K562 (cell line): ENCODE results near the gene AHNAK. TPM values are rescaled to one million over a fixed set of nuclear protein-coding genes. Genes with fewer than 3 reads are reported as not detected.
A peak's percentile ranks its signal among the peaks of the same experiment; 100 is the strongest.

Source experiments
- ARHGAP35 ChIP-seq: fragments of 450-650 bp; IDR thresholded peaks from 2 replicates; pipeline ENCODE4 v1.6.1; 2018; ENCODE audit not compliant: partially characterized antibody
- ARID3A ChIP-seq: IDR thresholded peaks from 2 replicates; pipeline ENCODE4 v1.6.1; 2012; ENCODE audit warnings: low read depth, low read length, improper control_type of control experiment, borderline replicate concordance
- ATF2 ChIP-seq: sonication (generic); formaldehyde crosslinking; IDR thresholded peaks from 2 replicates; pipeline ENCODE4 v1.8.1; 2022; ENCODE audit warnings: missing genetic modification reagents
- BHLHE40 ChIP-seq: IDR thresholded peaks from 2 replicates; pipeline ENCODE4 v1.6.1; 2011; ENCODE audit warnings: low read length, improper control_type of control experiment
- CBFB ChIP-seq: sonication (generic); formaldehyde crosslinking; IDR thresholded peaks from 2 replicates; pipeline ENCODE4 v1.4.0; 2020; ENCODE audit warnings: mild to moderate bottlenecking, missing genetic modification reagents
- CBX1 ChIP-seq: sonication (generic); IDR thresholded peaks from 2 replicates; pipeline ENCODE4 v1.6.1; 2016; ENCODE audit warnings: antibody characterized with exemption, low read depth, mild to moderate bottlenecking
- CREB3L1 ChIP-seq: fragments of 450-650 bp; IDR thresholded peaks from 2 replicates; pipeline ENCODE4 v1.6.1; 2014; ENCODE audit warnings: low read depth, mild to moderate bottlenecking, moderate library complexity, borderline replicate concordance
- E2F5 ChIP-seq: sonication (generic); formaldehyde crosslinking; IDR thresholded peaks from 2 replicates; pipeline ENCODE4 v1.8.0; 2022; ENCODE audit warnings: mild to moderate bottlenecking, missing genetic modification reagents
- EWSR1 ChIP-seq: fragments of 450-650 bp; IDR thresholded peaks from 2 replicates; pipeline ENCODE4 v1.6.1; 2018; ENCODE audit warnings: borderline replicate concordance, mild to moderate bottlenecking, low read depth, moderate library complexity; ENCODE audit not compliant: partially characterized antibody
- MAFK ChIP-seq: IDR thresholded peaks from 2 replicates; pipeline ENCODE4 v1.6.1; 2011; ENCODE audit warnings: low read length, improper control_type of control experiment
- MEF2A ChIP-seq: IDR thresholded peaks from 2 replicates; pipeline ENCODE4 v1.6.1; 2011; ENCODE audit warnings: low read depth, mild to moderate bottlenecking, low read length, moderate library complexity; ENCODE audit not compliant: control insufficient read depth
- PKNOX1 ChIP-seq: fragments of 450-650 bp; IDR thresholded peaks from 2 replicates; pipeline ENCODE4 v1.6.1; 2016
- PURB ChIP-seq: sonication (generic); formaldehyde crosslinking; IDR thresholded peaks from 2 replicates; pipeline ENCODE4 v1.9.0; 2021; ENCODE audit warnings: low read depth, mild to moderate bottlenecking, missing genetic modification reagents
- RAD51 ChIP-seq: fragments of 450-650 bp; IDR thresholded peaks from 2 replicates; pipeline ENCODE4 v1.7.1; 2016; ENCODE audit warnings: low read depth, mild to moderate bottlenecking, borderline replicate concordance
- RBM39 ChIP-seq: fragments of 200-400 bp; formaldehyde crosslinking; optimal IDR thresholded peaks from 2 replicates; pipeline ENCODE3; 2018; ENCODE audit warnings: low read depth, low read length
- STAT5A ChIP-seq: IDR thresholded peaks from 2 replicates; pipeline ENCODE4 v1.6.1; 2012; ENCODE audit warnings: low read length, inconsistent platforms, borderline replicate concordance
- SUPT5H ChIP-seq: fragments of 450-650 bp; IDR thresholded peaks from 2 replicates; pipeline ENCODE4 v1.6.1; 2016
- TOE1 ChIP-seq, 2 experiments: fragments of 450-650 bp in 1 of 2; sonication (generic) in 1 of 2; formaldehyde crosslinking in 1 of 2; IDR thresholded peaks; 2 replicates each; pipeline versions ENCODE4 v1.7.1 to v1.8.0; 2016 to 2022; ENCODE audit warnings: borderline replicate concordance in 2 of 2, mild to moderate bottlenecking in 2 of 2, antibody characterized with exemption in 1 of 2, inconsistent platforms in 1 of 2, low read depth in 1 of 2, missing genetic modification reagents in 1 of 2, moderate library complexity in 1 of 2
- ZNF282 ChIP-seq: sonication (generic); formaldehyde crosslinking; IDR thresholded peaks from 2 replicates; pipeline ENCODE4 v1.8.1; 2023; ENCODE audit warnings: missing genetic modification reagents
- ZNF699 ChIP-seq: fragments of 250-450 bp; sonication (Bioruptor Pico); IDR thresholded peaks from 2 replicates; pipeline ENCODE4 v1.8.0; 2021; ENCODE audit warnings: mild to moderate bottlenecking, moderate library complexity; ENCODE audit not compliant: insufficient replicate concordance
- ZNF79 ChIP-seq: fragments of 250-450 bp; sonication (Bioruptor Pico); IDR thresholded peaks from 2 replicates; pipeline ENCODE4 v1.4.0; 2020; ENCODE audit warnings: low read depth, mild to moderate bottlenecking, moderate library complexity
- polyA plus RNA-seq, 8 experiments: library from polyadenylated mRNA; depleted of rRNA in 4 of 8; stranded (reverse) in 5 of 8; unstranded in 3 of 8; fragments of >200 nt; fragmentation: Nextera tagmentation in 2 of 8; fragmentation: Illumina TruSeq in 1 of 8; extraction: Ambion mirVana in 2 of 8; extraction: Trizol in 1 of 8; gene quantifications; 2 replicates each; pipeline versions ENCODE4 v1.2.1 to v1.2.3, GENCODE V29; 2011 to 2014; ENCODE audit warnings: inconsistent platforms in 1 of 8, missing spikeins in 1 of 8
- total RNA-seq, 7 experiments: library from RNA; depleted of rRNA in 6 of 7; stranded (reverse); fragments of >200 nt in 6 of 7; fragmentation: Illumina TruSeq in 2 of 7; extraction: Trizol in 2 of 7; gene quantifications; 2 replicates each; pipeline versions ENCODE4 v1.2.1 to v1.2.3, GENCODE V29; 2011 to 2021; ENCODE audit warnings: low replicate concordance in 1 of 7

The AHNAK gene
- total and polyA plus RNA-seq, 9 of the 15 experiments (the other 6 are each of a cell fraction or from before 2014, with no cell fraction given) = 1.5 to 89.7 (median 45.0) TPM

- TF ChIP-seq EWSR1 = no peak
- TF ChIP-seq TOE1 (IDR thresholded peaks at IDR 0.05; ENCODE audit: borderline replicate concordance) = peak; percentile 93
- no peak for TF ChIP-seq TOE1 (CRISPR knock-in tag; IDR thresholded peaks at IDR 0.05; ENCODE audit: borderline replicate concordance, low read depth)
- peak; percentile 52; the same call in 1 of the 2 replicates for TF ChIP-seq CREB3L1
- no peak for TF ChIP-seq CBFB
- no peak; the same call in 1 of the 2 replicates for TF ChIP-seq E2F5 (CRISPR knock-in tag)
- no peak for TF ChIP-seq ARHGAP35
- peak; percentile 70 for TF ChIP-seq BHLHE40
- TF ChIP-seq MEF2A = no peak
- peak; percentile 36 for TF ChIP-seq RBM39
- TF ChIP-seq CBX1 = peak; percentile 13; the same call in 1 of the 2 replicates
- TF ChIP-seq ATF2 = no peak
- peak; percentile 89 for TF ChIP-seq PKNOX1
- no peak for TF ChIP-seq ZNF282 (CRISPR knock-in tag)
- TF ChIP-seq PURB (CRISPR knock-in tag) = no peak
- TF ChIP-seq RAD51 = peak; percentile 17; the same call in 1 of the 2 replicates
- no peak for TF ChIP-seq ZNF699 (CRISPR knock-in tag)
- peak; percentile 48; the same call in 1 of the 2 replicates for TF ChIP-seq ARID3A
- TF ChIP-seq MAFK = peak; percentile 21; the same call in 1 of the 2 replicates
- TF ChIP-seq STAT5A = peak; percentile 69; the same call in 1 of the 2 replicates
- TF ChIP-seq SUPT5H = peak; percentile 97
- TF ChIP-seq ZNF79 (CRISPR knock-in tag) = no peak
Observed at GRCh38 chr11:62591448-62592145, 45.0 kb upstream of the AHNAK start, which contains the start of gene TUT1 (continued).
